Natural killer cell (primary cell): ENCODE results near the gene APLF. TPM values are rescaled to one million over a fixed set of nuclear protein-coding genes. Genes with fewer than 3 reads are reported as not detected.
A peak's percentile ranks its signal among the peaks of the same experiment; 100 is the strongest.

Source experiments
- ATAC-seq, 3 donors: fragments of 150-1000 bp in 2 of 3; fragments of 200-7000 bp in 1 of 3; cut with Tn5 transposase; 1 replicate in 1 of 3; 2 replicates in 2 of 3; pipeline ENCODE4 v1.10.0; 2021; ENCODE audit warnings: mild to moderate bottlenecking in 2 of 3, moderate library complexity in 2 of 3
- DNase-seq, 2 donors: peaks; one replicate each; pipeline versions ENCODE4 v3.0.0 to v3.0.0-alpha.2; 2013 to 2021; ENCODE audit warnings: mixed read lengths in 1 of 2
- H3K27ac ChIP-seq: one replicate; pipeline ENCODE4 v1.5.1; 2013; ENCODE audit warnings: mild to moderate bottlenecking, low read length
- H3K27me3 ChIP-seq: one replicate; pipeline ENCODE4 v1.6.1; 2013; ENCODE audit warnings: low read length; ENCODE audit not compliant: control insufficient read depth, insufficient read depth
- H3K36me3 ChIP-seq: one replicate; pipeline ENCODE4 v1.6.1; 2013; ENCODE audit warnings: low read length; ENCODE audit not compliant: control insufficient read depth, insufficient read depth
- H3K4me1 ChIP-seq: one replicate; pipeline ENCODE4 v1.6.1; 2013; ENCODE audit warnings: low read length; ENCODE audit not compliant: control insufficient read depth, insufficient read depth
- H3K4me3 ChIP-seq: one replicate; pipeline ENCODE4 v1.5.1; 2013; ENCODE audit warnings: low read length
- H3K9me3 ChIP-seq: one replicate; pipeline ENCODE4 v1.6.1; 2013; ENCODE audit warnings: low read length; ENCODE audit not compliant: control insufficient read depth, insufficient read depth
- H3K27ac Mint-ChIP-seq, 2 donors: one replicate each; pipeline ENCODE4 v1.8.0; 2022; ENCODE audit warnings: mild to moderate bottlenecking in 2 of 2, mixed read lengths in 2 of 2, moderate library complexity in 1 of 2
- H3K27me3 Mint-ChIP-seq, 2 donors: one replicate each; pipeline ENCODE4 v1.8.0; 2022; ENCODE audit warnings: low read depth in 2 of 2, mixed read lengths in 2 of 2
- H3K36me3 Mint-ChIP-seq: one replicate; pipeline ENCODE4 v1.8.0; 2022; ENCODE audit warnings: mixed read lengths
- H3K4me1 Mint-ChIP-seq, 2 donors: one replicate each; pipeline ENCODE4 v1.8.0; 2022; ENCODE audit warnings: mixed read lengths in 2 of 2
- H3K4me3 Mint-ChIP-seq: one replicate; pipeline ENCODE4 v1.8.0; 2022; ENCODE audit warnings: mild to moderate bottlenecking, moderate library complexity, mixed read lengths
- H3K9me3 Mint-ChIP-seq, 2 donors: one replicate each; pipeline ENCODE4 v1.8.0; 2022; ENCODE audit warnings: mixed read lengths in 2 of 2
- WGBS: methylation state at CpG from one replicate; pipeline ENCODE4 v1.1.7; 2013; ENCODE audit warnings: missing lambda C conversion rate; ENCODE audit not compliant: insufficient coverage; 5-methylcytosine and 5-hydroxymethylcytosine counted together
- intact Hi-C: fragments of 100-400 bp; cut with micrococcal nuclease; formaldehyde crosslinking; loops from one replicate; pipeline ENCODE4 v1.14.2; 2022
- total RNA-seq, 4 donors: library from RNA; stranded (reverse); fragments of 120-200 nt in 1 of 4; gene quantifications; one replicate each; pipeline versions ENCODE4 v1.2.3 to v1.2.4, GENCODE V29; 2013 to 2022
- TF ChIP-seq, protein P1 (sequence below): fragments of 200-600 bp; IDR thresholded peaks from one replicate; pipeline ENCODE4 v1.8.0; 2022; ENCODE audit warnings: antibody characterized with exemption

APLF gene
- total RNA-seq, 3 donors from 2014 or later (not counting 1 experiment from before 2014, with no cell fraction given), result 2.2 to 4.3 (median 3.8) TPM

DNA sequence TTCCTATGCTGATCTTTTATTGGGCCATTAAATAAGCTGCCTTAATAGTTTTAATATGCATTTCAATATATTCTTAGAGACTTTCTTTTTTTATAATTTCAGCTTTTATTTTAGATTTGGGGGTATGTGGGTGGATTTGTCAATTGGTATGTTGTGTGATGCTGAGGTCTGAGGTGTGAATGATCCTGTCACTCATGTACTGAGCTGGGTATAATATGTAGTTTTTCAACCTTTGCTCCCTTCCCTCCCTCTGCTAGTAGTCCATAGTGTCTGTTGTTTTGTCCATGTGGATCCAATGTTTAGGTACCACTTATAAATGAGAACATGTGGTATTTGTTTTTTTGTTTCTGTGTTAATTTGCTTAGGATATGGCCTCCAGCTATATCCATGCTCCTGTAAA lies 140.5 kb downstream of the APLF start:
- DNase-seq (no peak), ATAC-seq (peak in 2 of 3 donors; percentile 77 to 80)
- intact Hi-C loops, result loop anchor here (10.0 kb wide), 1 partner anchor 307 kb away; no protein-coding TSS in a partner anchor
- Histone ChIP-seq H3K27ac (no peak overlapping the region), H3K27me3 (no peaks in the 10 kb centered on the region), H3K4me1 (peaks cover 10% of the 10 kb centered on the region), H3K4me3 (no peak overlapping the region), H3K9me3 (no peaks in the 10 kb centered on the region), H3K36me3 (no peaks in the 10 kb centered on the region)
- Mint-ChIP-seq H3K4me3 (peak overlapping the region; percentile 49), H3K27me3 (no peaks in the 10 kb centered on the region), H3K36me3 (peaks cover 8% of the 10 kb centered on the region), H3K27ac (peak overlapping the region in 1 of 2 donors; percentile 21), H3K9me3 (peaks cover 0 to 3% of the 10 kb centered on the region in 2 donors), H3K4me1 (peaks cover 29 to 33% of the 10 kb centered on the region in 2 donors)
- TF ChIP-seq, protein P1, sequence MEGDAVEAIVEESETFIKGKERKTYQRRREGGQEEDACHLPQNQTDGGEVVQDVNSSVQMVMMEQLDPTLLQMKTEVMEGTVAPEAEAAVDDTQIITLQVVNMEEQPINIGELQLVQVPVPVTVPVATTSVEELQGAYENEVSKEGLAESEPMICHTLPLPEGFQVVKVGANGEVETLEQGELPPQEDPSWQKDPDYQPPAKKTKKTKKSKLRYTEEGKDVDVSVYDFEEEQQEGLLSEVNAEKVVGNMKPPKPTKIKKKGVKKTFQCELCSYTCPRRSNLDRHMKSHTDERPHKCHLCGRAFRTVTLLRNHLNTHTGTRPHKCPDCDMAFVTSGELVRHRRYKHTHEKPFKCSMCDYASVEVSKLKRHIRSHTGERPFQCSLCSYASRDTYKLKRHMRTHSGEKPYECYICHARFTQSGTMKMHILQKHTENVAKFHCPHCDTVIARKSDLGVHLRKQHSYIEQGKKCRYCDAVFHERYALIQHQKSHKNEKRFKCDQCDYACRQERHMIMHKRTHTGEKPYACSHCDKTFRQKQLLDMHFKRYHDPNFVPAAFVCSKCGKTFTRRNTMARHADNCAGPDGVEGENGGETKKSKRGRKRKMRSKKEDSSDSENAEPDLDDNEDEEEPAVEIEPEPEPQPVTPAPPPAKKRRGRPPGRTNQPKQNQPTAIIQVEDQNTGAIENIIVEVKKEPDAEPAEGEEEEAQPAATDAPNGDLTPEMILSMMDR, result no peak

DNA sequence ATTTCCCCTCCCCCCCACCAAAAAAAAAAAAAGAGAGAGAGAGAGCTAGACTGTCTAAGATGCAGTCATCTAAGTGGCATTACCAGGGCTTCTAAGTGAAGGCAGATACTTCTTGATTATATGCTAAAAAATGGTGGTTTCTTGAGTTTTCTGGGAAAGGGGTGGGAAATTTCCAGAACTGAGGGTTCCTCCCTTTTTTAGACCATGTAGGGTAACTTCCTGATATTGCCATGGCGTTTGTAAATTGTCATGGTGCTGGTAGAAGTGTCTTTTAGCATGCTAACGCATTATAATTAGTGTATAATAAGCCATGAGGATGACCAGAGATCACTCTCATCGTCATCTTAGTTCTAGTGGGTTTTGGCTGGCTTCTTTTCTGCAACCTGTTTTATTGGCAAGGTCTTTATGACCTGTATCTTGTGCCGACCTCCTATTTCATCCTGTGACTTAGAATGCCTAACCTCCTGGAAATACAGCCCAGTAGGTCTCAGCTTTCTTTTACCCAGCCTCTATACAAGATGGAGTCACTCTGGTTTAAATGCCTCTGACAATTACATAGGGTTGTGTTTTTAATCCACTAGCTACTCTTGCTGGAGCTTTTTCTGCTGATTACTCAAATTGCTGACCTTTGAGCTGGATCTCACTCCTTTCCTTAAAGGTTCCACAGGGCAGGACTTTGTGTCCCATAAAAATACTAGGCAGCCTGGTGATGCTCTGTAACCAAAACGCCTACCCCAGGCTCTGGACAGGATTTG lies 145.6 kb downstream of the APLF start:
- peaks cover 7 to 10% of the 10 kb centered on the region in 2 donors for H3K4me1 Mint-ChIP-seq
- H3K27ac Mint-ChIP-seq, result no peak overlapping the region
- whole genome bisulfite sequencing, result 92% methylated on average over 5 of the region's 5 CpGs
- H3K27ac ChIP-seq, result no peak overlapping the region
- ATAC-seq, result no peak
- no peak for DNase-seq
- no peaks in the 10 kb centered on the region for H3K36me3 ChIP-seq
- H3K9me3 Mint-ChIP-seq, result peaks cover 2% of the 10 kb centered on the region in 2 donors
- H3K4me3 Mint-ChIP-seq, result no peak overlapping the region
- peaks cover 8% of the 10 kb centered on the region for H3K36me3 Mint-ChIP-seq
- no peaks in the 10 kb centered on the region for H3K4me1 ChIP-seq
- H3K27me3 Mint-ChIP-seq, result no peaks in the 10 kb centered on the region
- intact Hi-C loops, result no loop called here
- TF ChIP-seq, protein P1, result no peak
- H3K27me3 ChIP-seq, result no peaks in the 10 kb centered on the region
- no peak overlapping the region for H3K4me3 ChIP-seq
- H3K9me3 ChIP-seq, result no peaks in the 10 kb centered on the region

DNA sequence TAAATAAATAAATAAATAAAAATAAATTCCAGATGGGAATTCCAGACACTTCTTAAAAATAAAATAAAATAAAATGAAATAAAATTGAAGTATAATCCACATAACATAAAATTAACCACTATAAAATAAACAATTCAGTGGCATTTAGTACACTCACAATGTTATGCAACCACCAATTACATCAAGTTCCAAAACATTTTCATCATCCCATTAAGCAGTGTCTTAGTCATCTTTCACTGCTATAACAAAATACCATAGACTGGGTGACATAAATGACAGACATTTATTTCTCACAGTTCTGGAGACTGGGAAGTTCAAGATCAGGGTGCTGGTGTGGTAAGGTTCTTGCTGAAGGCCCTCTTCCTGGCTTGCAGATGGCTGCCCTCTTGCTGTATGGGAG lies 153.4 kb downstream of the APLF start:
- Histone ChIP-seq H3K9me3 (no peaks in the 10 kb centered on the region), H3K27me3 (no peaks in the 10 kb centered on the region), H3K36me3 (no peaks in the 10 kb centered on the region), H3K4me1 (no peaks in the 10 kb centered on the region), H3K4me3 (no peak overlapping the region), H3K27ac (no peak overlapping the region)
- Mint-ChIP-seq H3K4me3 (no peak overlapping the region), H3K27ac (no peak overlapping the region), H3K4me1 (no peaks in the 10 kb centered on the region), H3K27me3 (peaks cover 4% of the 10 kb centered on the region in 2 donors), H3K9me3 (peaks cover 0 to 2% of the 10 kb centered on the region in 2 donors), H3K36me3 (no peaks in the 10 kb centered on the region)
- ATAC-seq (no peak), DNase-seq (no peak)
- intact Hi-C loops, result no loop called here
- TF ChIP-seq, protein P1, result no peak

DNA sequence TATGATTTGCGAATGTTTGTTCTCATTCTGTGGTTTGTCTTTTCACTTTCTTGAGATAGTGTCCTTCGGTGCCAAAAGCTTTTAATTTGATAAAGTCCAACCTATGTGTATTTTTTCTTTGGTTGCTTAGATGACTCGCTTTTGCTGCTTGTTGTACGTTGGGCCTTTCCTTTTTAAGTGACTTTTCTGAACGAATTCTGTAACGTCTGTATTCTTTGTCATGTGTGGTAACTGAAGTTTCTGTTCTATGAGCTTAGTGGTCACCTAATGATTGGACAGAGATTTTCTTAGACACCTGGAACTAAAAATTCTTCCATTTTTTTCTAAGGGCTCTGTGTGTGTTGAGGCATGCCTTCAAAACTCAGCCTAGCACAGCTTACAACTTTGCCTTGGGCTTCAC lies 156.4 kb downstream of the APLF start:
- intact Hi-C loops, result no loop called here
- Mint-ChIP-seq H3K4me3 (no peak overlapping the region), H3K36me3 (no peaks in the 10 kb centered on the region), H3K27me3 (peaks cover 6% of the 10 kb centered on the region in 2 donors), H3K4me1 (no peaks in the 10 kb centered on the region), H3K27ac (no peak overlapping the region), H3K9me3 (no peaks in the 10 kb centered on the region)
- no peak for DNase-seq
- H3K27ac ChIP-seq, result no peak overlapping the region
- TF ChIP-seq, protein P1, result no peak
- WGBS, result 90% methylated on average over 6 of the region's 6 CpGs
- H3K36me3 ChIP-seq, result no peaks in the 10 kb centered on the region
- no peak overlapping the region for H3K4me3 ChIP-seq
- no peaks in the 10 kb centered on the region for H3K27me3 ChIP-seq
- H3K9me3 ChIP-seq, result no peaks in the 10 kb centered on the region
- no peak for ATAC-seq
- no peaks in the 10 kb centered on the region for H3K4me1 ChIP-seq
